H1 (cell line): ENCODE results near the gene PAX5. TPM values are rescaled to one million over a fixed set of nuclear protein-coding genes. Genes with fewer than 3 reads are reported as not detected.
A peak's percentile ranks its signal among the peaks of the same experiment; 100 is the strongest.

Experiments used
- CTCF ChIA-PET: fragments of 300-600 bp; sonication (Branson Sonifier 250); formaldehyde crosslinking; loops from one replicate; lab custom pipeline; 2021; ENCODE audit not compliant: partially characterized antibody; lab: Charles Lee
- POLR2A ChIA-PET: fragments of 300-600 bp; sonication (Branson Sonifier 250); formaldehyde crosslinking; loops from one replicate; lab custom pipeline; 2021; ENCODE audit warnings: inconsistent platforms; ENCODE audit not compliant: partially characterized antibody; lab: Charles Lee
- DNase-seq, 2 experiments: peaks; one replicate each; pipeline versions ENCODE4 v3.0.0 to v3.0.0-alpha.2; 2010 to 2022; ENCODE audit warnings: low spot score in 2 of 2, low read depth in 1 of 2, mixed read lengths in 1 of 2
- FAIRE-seq: peaks from 2 replicates; lab custom pipeline; 2011; peaks lifted over from hg19 to GRCh38; lab: Jason Lieb, UNC
- H2AFZ ChIP-seq: 2 replicates; pipeline ENCODE4 v1.8.1; 2012; ENCODE audit warnings: low read length, inconsistent platforms
- H2AK5ac ChIP-seq: 2 replicates; pipeline ENCODE4 v1.6.1; 2013; ENCODE audit warnings: low read depth, low read length
- H2BK120ac ChIP-seq: replicated peaks from 2 replicates; pipeline ENCODE3; 2013; ENCODE audit warnings: low read depth, low read length, inconsistent platforms
- H2BK12ac ChIP-seq: 2 replicates; pipeline ENCODE4 v1.6.1; 2013; ENCODE audit warnings: low read depth, low read length
- H2BK15ac ChIP-seq: 2 replicates; pipeline ENCODE4 v1.6.1; 2013; ENCODE audit warnings: low read length
- H2BK20ac ChIP-seq: 2 replicates; pipeline ENCODE4 v1.6.1; 2013; ENCODE audit warnings: low read length
- H2BK5ac ChIP-seq: 2 replicates; pipeline ENCODE4 v1.6.1; 2013; ENCODE audit warnings: low read depth, low read length
- H3K14ac ChIP-seq: 2 replicates; pipeline ENCODE4 v1.6.1; 2013; ENCODE audit warnings: inconsistent platforms; ENCODE audit not compliant: insufficient read length
- H3K18ac ChIP-seq: 2 replicates; pipeline ENCODE4 v1.6.1; 2013; ENCODE audit warnings: low read length; ENCODE audit errors: extremely low read depth
- H3K23ac ChIP-seq: 2 replicates; pipeline ENCODE4 v1.6.1; 2013; ENCODE audit warnings: inconsistent platforms; ENCODE audit not compliant: insufficient read length
- H3K23me2 ChIP-seq: 2 replicates; pipeline ENCODE4 v1.6.1; 2013; ENCODE audit warnings: low read depth, low read length
- H3K27ac ChIP-seq: 2 replicates; pipeline ENCODE4 v1.6.1; 2011; ENCODE audit warnings: low read depth, low read length, inconsistent platforms
- H3K27me3 ChIP-seq, 4 experiments: replicated peaks in 1 of 4; 1 replicate in 1 of 4; 2 replicates in 3 of 4; pipeline versions ENCODE4 v1.6.1 to v1.8.1; 2011 to 2013; ENCODE audit warnings: low read length in 3 of 4, mild to moderate bottlenecking in 3 of 4, inconsistent platforms in 2 of 4, mixed read lengths in 2 of 4, moderate library complexity in 1 of 4; ENCODE audit not compliant: control insufficient read depth in 3 of 4, insufficient read depth in 3 of 4; ENCODE audit errors: extremely low read depth in 1 of 4
- H3K36me3 ChIP-seq, 4 experiments: 2 replicates each; pipeline versions ENCODE4 v1.6.1 to v1.8.1; 2011 to 2013; ENCODE audit warnings: mild to moderate bottlenecking in 4 of 4, low read length in 3 of 4, moderate library complexity in 2 of 4, control low read depth in 1 of 4, inconsistent platforms in 1 of 4; ENCODE audit not compliant: insufficient read depth in 4 of 4, control insufficient read depth in 2 of 4
- H3K4ac ChIP-seq: replicated peaks from 2 replicates; pipeline ENCODE3; 2013; ENCODE audit warnings: low read length, low read depth, mixed read lengths, inconsistent platforms; ENCODE audit not compliant: insufficient read length
- H3K4me1 ChIP-seq, 4 experiments: replicated peaks in 1 of 4; 1 replicate in 1 of 4; 2 replicates in 3 of 4; pipeline versions ENCODE4 v1.6.1 to v1.8.1; 2011 to 2013; ENCODE audit warnings: low read length in 3 of 4, inconsistent platforms in 2 of 4, mixed read lengths in 1 of 4; ENCODE audit not compliant: insufficient read depth in 4 of 4, control insufficient read depth in 3 of 4
- H3K4me2 ChIP-seq, 2 experiments: 2 replicates each; pipeline versions ENCODE4 v1.6.1 to v1.8.1; 2011 to 2013; ENCODE audit warnings: low read depth in 2 of 2, low read length in 2 of 2, control low read depth in 1 of 2, inconsistent platforms in 1 of 2, mild to moderate bottlenecking in 1 of 2; ENCODE audit not compliant: insufficient read depth in 1 of 2
- H3K4me3 ChIP-seq, 4 experiments: fragments of 200-600, 300-600 bp in 1 of 4; sonication (generic), shearing (Covaris generic), sonication (Bioruptor Twin) in 1 of 4; 2 replicates each; pipeline versions ENCODE4 v1.5.1 to v1.8.1; 2011 to 2016; ENCODE audit warnings: low read length in 4 of 4, low read depth in 3 of 4, control low read depth in 2 of 4, inconsistent platforms in 2 of 4, mild to moderate bottlenecking in 2 of 4, mixed read lengths in 1 of 4, moderate library complexity in 1 of 4; ENCODE audit not compliant: insufficient read depth in 2 of 4; ENCODE audit errors: extremely low read depth in 1 of 4
- H3K56ac ChIP-seq: replicated peaks from 2 replicates; pipeline ENCODE3; 2013; ENCODE audit warnings: low read depth, mild to moderate bottlenecking, mixed read lengths, low read length, inconsistent platforms; ENCODE audit not compliant: insufficient read length
- H3K79me1 ChIP-seq: 2 replicates; pipeline ENCODE4 v1.6.1; 2013; ENCODE audit warnings: low read depth, low read length, control low read depth
- H3K79me2 ChIP-seq, 2 experiments: 2 replicates each; pipeline versions ENCODE4 v1.6.1 to v1.8.1; 2012 to 2013; ENCODE audit warnings: low read length in 2 of 2, mild to moderate bottlenecking in 2 of 2, inconsistent platforms in 1 of 2; ENCODE audit not compliant: insufficient read depth in 2 of 2, control insufficient read depth in 1 of 2
- H3K9ac ChIP-seq, 4 experiments: replicated peaks in 1 of 4; 1 replicate in 1 of 4; 2 replicates in 3 of 4; pipeline versions ENCODE4 v1.6.1 to v1.8.1; 2011 to 2013; ENCODE audit warnings: low read depth in 3 of 4, low read length in 3 of 4, control low read depth in 2 of 4, mild to moderate bottlenecking in 2 of 4, moderate library complexity in 2 of 4, inconsistent platforms in 1 of 4; ENCODE audit errors: extremely low read depth in 1 of 4
- H3K9me3 ChIP-seq, 2 experiments: 2 replicates each; pipeline versions ENCODE4 v1.6.1 to v1.8.1; 2012 to 2013; ENCODE audit warnings: mild to moderate bottlenecking in 2 of 2, moderate library complexity in 2 of 2, control low read depth in 1 of 2, inconsistent platforms in 1 of 2, low read depth in 1 of 2, low read length in 1 of 2, mixed read lengths in 1 of 2; ENCODE audit not compliant: insufficient read depth in 2 of 2
- H4K20me1 ChIP-seq, 2 experiments: replicated peaks in 1 of 2; 2 replicates each; pipeline versions ENCODE3 to v1.8.1; 2011 to 2013; ENCODE audit warnings: inconsistent platforms in 2 of 2, low read length in 2 of 2, mild to moderate bottlenecking in 1 of 2; ENCODE audit not compliant: insufficient read depth in 2 of 2, control insufficient read depth in 1 of 2
- H4K5ac ChIP-seq: 2 replicates; pipeline ENCODE4 v1.6.1; 2013; ENCODE audit warnings: low read length, low read depth, mixed read lengths, inconsistent platforms; ENCODE audit not compliant: insufficient read length
- H4K8ac ChIP-seq: 2 replicates; pipeline ENCODE4 v1.8.0; 2013; ENCODE audit warnings: mild to moderate bottlenecking, moderate library complexity, low read length, inconsistent platforms; ENCODE audit not compliant: insufficient read depth; ENCODE audit errors: extremely low read depth
- H4K91ac ChIP-seq: replicated peaks from 2 replicates; pipeline ENCODE3; 2013; ENCODE audit warnings: low read length, mixed read lengths, inconsistent platforms; ENCODE audit not compliant: insufficient read length
- KDM1A ChIP-seq: fragments of 200-600, 300-600 bp; sonication (generic); IDR thresholded peaks from 2 replicates; pipeline ENCODE4 v1.7.1; 2016; ENCODE audit warnings: mild to moderate bottlenecking, low read length, borderline replicate concordance
- PHF8 ChIP-seq: fragments of 200-600 bp; sonication (generic); conservative IDR thresholded peaks from 2 replicates; pipeline ENCODE4 v1.7.1; 2012; ENCODE audit warnings: low read depth, mild to moderate bottlenecking, inconsistent platforms, low read length, moderate library complexity
- WGBS, 2 experiments: shearing (Covaris generic) in 1 of 2; methylation state at CpG; one replicate each; pipeline versions ENCODE4 v1.1.6 to v1.1.7; 2013 to 2015; ENCODE audit warnings: low lambda C conversion rate in 2 of 2, mixed read lengths in 2 of 2, inconsistent platforms in 1 of 2, low coverage in 1 of 2, missing lambda C conversion rate in 1 of 2; ENCODE audit not compliant: insufficient replicate concordance in 2 of 2, insufficient coverage in 1 of 2, insufficient read length in 1 of 2; ENCODE audit errors: extremely low coverage in 1 of 2, missing lambda C conversion rate in 1 of 2; 5-methylcytosine and 5-hydroxymethylcytosine counted together
- polyA plus RNA-seq, 7 experiments: library from polyadenylated mRNA; depleted of rRNA in 3 of 7; stranded (reverse) in 5 of 7; unstranded in 2 of 7; fragments of >200 nt in 5 of 7; fragments of 200-250 nt in 2 of 7; gene quantifications; 1 replicate in 5 of 7; 2 replicates in 1 of 7; 4 replicates in 1 of 7; pipeline versions ENCODE4 v1.2.1 to v1.2.3, GENCODE V29; 2011 to 2013; ENCODE audit warnings: missing spikeins in 2 of 7, mixed read lengths in 2 of 7
- total RNA-seq: library from RNA; stranded (reverse); fragmentation: NEBNext Ultra II Directional; extraction: Animal tissue kit (Norgen Biotek cat#: 25700); gene quantifications from 2 replicates; pipeline ENCODE4 v1.2.1, GENCODE V29; 2021

The PAX5 gene
- total and polyA plus RNA-seq, 2 of the 8 experiments (the other 6 are each of a cell fraction or from before 2014, with no cell fraction given) = 0.29 to 0.43 TPM

DNA sequence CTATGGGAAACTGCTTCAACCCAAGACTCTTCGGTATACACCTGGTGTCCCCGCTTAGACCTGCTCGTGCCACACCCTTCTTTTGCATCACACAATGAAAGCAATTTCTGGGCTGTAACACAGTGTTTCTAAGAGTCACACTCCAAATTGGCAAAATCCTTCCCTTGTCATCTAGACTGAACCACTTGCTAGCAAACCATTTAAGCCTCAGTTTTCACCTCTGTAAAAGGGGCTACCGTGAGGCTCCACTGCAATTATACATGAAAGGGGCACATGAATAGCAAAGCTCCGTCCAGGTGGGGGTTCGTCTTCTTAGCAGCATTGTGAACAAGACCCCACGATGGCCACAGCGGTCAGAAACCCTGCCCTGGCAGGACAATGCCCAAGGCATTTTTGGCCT, 166.8 kb downstream of the PAX5 start:
- H3K4me3 ChIP-seq = no peak overlapping the region
- no peaks in the 10 kb centered on the region for H3K79me2 ChIP-seq
- peaks cover 0 to 15% (median 4%) of the 10 kb centered on the region in 4 experiments; a peak in 6 of 7 replicates for H3K4me1 ChIP-seq
- no peak overlapping the region for H2BK15ac ChIP-seq
- no peak overlapping the region for H4K5ac ChIP-seq
- TF ChIP-seq PHF8 (no peak), KDM1A (peak; percentile 43; the same call in 1 of the 2 replicates)
- no peak overlapping the region for H3K23ac ChIP-seq
- no peak overlapping the region for H2BK120ac ChIP-seq
- no peak overlapping the region for H2BK12ac ChIP-seq
- H4K91ac ChIP-seq = no peak overlapping the region
- no peak overlapping the region for H3K4me2 ChIP-seq
- H4K20me1 ChIP-seq = no peaks in the 10 kb centered on the region
- peaks cover 0 to 28% (median 21%) of the 10 kb centered on the region in 4 experiments; a peak in 5 of 7 replicates for H3K27me3 ChIP-seq
- 87% methylated on average over 7 of the region's 8 CpGs; no CpG with 5 or more reads in 1 of the 2 experiments for WGBS, 2 experiments
- no peak overlapping the region for H2AFZ ChIP-seq
- no peak overlapping the region for H3K18ac ChIP-seq
- H3K9me3 ChIP-seq = no peaks in the 10 kb centered on the region
- H2BK20ac ChIP-seq = no peak overlapping the region
- no peak overlapping the region for H2AK5ac ChIP-seq
- no peak overlapping the region for H3K56ac ChIP-seq
- no peak overlapping the region for H3K9ac ChIP-seq
- H3K23me2 ChIP-seq = peaks cover 3% of the 10 kb centered on the region; the same call in 1 of the 2 replicates
- no peak for DNase-seq
- H3K36me3 ChIP-seq = no peaks in the 10 kb centered on the region
- H4K8ac ChIP-seq = no peak overlapping the region
- no peak overlapping the region for H3K4ac ChIP-seq
- H3K27ac ChIP-seq = no peak overlapping the region
- H3K79me1 ChIP-seq = no peaks in the 10 kb centered on the region
- POLR2A ChIA-PET = no interaction called here
- no peak overlapping the region for H3K14ac ChIP-seq
- H2BK5ac ChIP-seq = no peak overlapping the region
- CTCF ChIA-PET = interaction anchor here (0.7 to 27.2 kb wide), 18 partner anchors 9 to 497 kb away, joined by 3 to 657 read pairs (median 4); no protein-coding TSS in a partner anchor
- no peak for FAIRE-seq
